ENCODE results near the gene TMEM205.

TMEM205 gene

GRCh38 chr19:11300811-11301120 lies 45.3 kb downstream of the TMEM205 start:
- no peak for TF ChIP-seq CTCF (conservative IDR thresholded peaks at IDR 0.05; ENCODE audit: control insufficient read depth, insufficient read depth, low read depth, low read length)
- no peak overlapping the region for H3K4me3 ChIP-seq (ENCODE audit: control insufficient read depth, low read depth, low read length)

GRCh38 chr19:11299946-11300810 lies 45.9 kb downstream of the TMEM205 start:
- no peak for TF ChIP-seq CTCF (conservative IDR thresholded peaks at IDR 0.05; ENCODE audit: control insufficient read depth, insufficient read depth, low read depth, low read length)
- no peak for DNase-seq (ENCODE audit: low read depth)

More at GRCh38 chr19:11300811-11301120, 45.3 kb downstream of the TMEM205 start:
- no peak for DNase-seq (ENCODE audit: low read depth)

GRCh38 chr19:11296264-11296663 lies 49.8 kb downstream of the TMEM205 start:
- DNase-seq (ENCODE audit: low read depth) = peak; percentile 35
- no peak overlapping the region for H3K4me3 ChIP-seq (ENCODE audit: control insufficient read depth, low read depth, low read length)
- TF ChIP-seq CTCF (conservative IDR thresholded peaks at IDR 0.05; ENCODE audit: control insufficient read depth, insufficient read depth, low read depth, low read length) = no peak

More at GRCh38 chr19:11299946-11300810, 45.9 kb downstream of the TMEM205 start:
- H3K4me3 ChIP-seq (ENCODE audit: control insufficient read depth, low read depth, low read length) = no peak overlapping the region

- H3K4me3 ChIP-seq (ENCODE audit: control insufficient read depth, low read depth, low read length) = no peak within 1 kb of the TSS
- no peak for DNase-seq (ENCODE audit: low read depth)
These were observed 50.3 kb downstream of the TMEM205 start, which contains the start of gene TSPAN16 for GRCh38 chr19:11295665-11296245. TSS of gene TSPAN16 (plus strand) at chr19:11296160. CDS start at chr19:11296298, 138 bp downstream.

GRCh38 chr19:11295180-11295579 lies 50.9 kb downstream of the TMEM205 start:
- no peak overlapping the region for H3K4me3 ChIP-seq (ENCODE audit: control insufficient read depth, low read depth, low read length)

More at GRCh38 chr19:11295665-11296245, 50.3 kb downstream of the TMEM205 start, which contains the start of gene TSPAN16:
- TF ChIP-seq CTCF (conservative IDR thresholded peaks at IDR 0.05; ENCODE audit: control insufficient read depth, insufficient read depth, low read depth, low read length) = no peak

More at GRCh38 chr19:11295180-11295579, 50.9 kb downstream of the TMEM205 start:
- DNase-seq (ENCODE audit: low read depth) = no peak
- no peak for TF ChIP-seq CTCF (conservative IDR thresholded peaks at IDR 0.05; ENCODE audit: control insufficient read depth, insufficient read depth, low read depth, low read length)
